ENCODE data around the gene SLC6A8. TPM values are rescaled to one million over a fixed set of nuclear protein-coding genes. Genes with fewer than 3 reads are reported as not detected.

The SLC6A8 gene
- total RNA-seq, 1 donor from 2014 or later: 13.0 TPM

DNA sequence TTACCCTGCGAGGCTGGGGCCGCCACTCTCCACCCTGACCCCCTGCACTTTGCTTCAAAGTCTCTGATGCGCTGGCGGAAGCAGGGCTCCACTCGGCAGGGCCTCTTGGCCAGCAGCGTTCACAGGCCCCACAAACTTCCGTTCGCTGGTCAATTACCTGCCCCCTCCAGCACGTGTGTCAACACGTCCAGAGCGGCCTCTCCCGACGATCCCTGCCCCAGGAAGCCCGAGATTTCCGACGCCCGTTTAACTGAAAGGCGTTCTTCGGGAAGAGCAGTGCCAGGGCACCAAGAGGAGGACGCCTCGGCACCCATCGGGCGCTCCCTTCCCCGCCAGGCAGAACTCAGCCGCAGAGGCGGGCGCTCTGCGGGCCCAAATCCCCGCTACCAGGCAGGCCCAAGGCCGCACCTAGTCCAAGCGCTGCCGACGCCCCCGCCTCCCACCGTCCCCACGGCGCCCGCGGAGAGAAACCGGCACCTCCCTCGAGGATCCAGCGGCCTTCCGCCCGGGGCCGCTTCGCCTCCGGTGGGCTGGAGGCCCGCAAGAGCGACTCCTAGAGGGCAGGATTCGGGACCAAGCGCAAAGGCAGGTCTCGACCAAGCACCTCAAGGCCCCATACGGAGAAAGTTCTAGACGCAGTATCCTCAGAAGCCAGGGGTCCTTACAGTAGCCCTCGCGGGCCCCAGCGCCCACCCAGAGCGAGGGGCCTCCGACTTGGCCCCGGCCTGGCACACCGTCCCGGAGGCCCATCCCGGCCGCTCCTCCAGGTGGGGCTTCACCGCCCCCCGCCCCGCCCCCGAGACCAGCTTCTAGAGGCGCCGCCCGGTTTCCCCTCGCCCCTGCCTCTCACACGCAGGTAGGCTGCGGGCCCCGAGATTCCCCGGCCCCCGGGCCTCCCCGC is 35.9 kb downstream of the SLC6A8 start:
- Histone ChIP-seq H3K9ac (ENCODE audit: low read depth in 1 of 3, low read length in 3 of 3) (peak overlapping the region; percentile 69 to 83 (median 80)), H3K27me3 (ENCODE audit: control insufficient read depth in 3 of 3, insufficient read depth in 3 of 3, low read length in 3 of 3) (no peaks in the 10 kb centered on the region), H3K4me1 (ENCODE audit: control insufficient read depth in 3 of 3, insufficient read depth in 3 of 3, low read length in 3 of 3) (peaks cover 41 to 53% (median 49%) of the 10 kb centered on the region in 3 donors), H3K27ac (ENCODE audit: low read depth, low read length) (peak overlapping the region; percentile 92), H3K4me3 (ENCODE audit: low read length in 3 of 3) (peak overlapping the region; percentile 62 to 69 (median 67)), H3K36me3 (ENCODE audit: control insufficient read depth in 3 of 3, insufficient read depth in 3 of 3, low read length in 3 of 3) (peaks cover 14 to 22% (median 15%) of the 10 kb centered on the region in 3 donors), H3K9me3 (ENCODE audit: control insufficient read depth in 3 of 3, low read length in 3 of 3) (no peaks in the 10 kb centered on the region)

DNA sequence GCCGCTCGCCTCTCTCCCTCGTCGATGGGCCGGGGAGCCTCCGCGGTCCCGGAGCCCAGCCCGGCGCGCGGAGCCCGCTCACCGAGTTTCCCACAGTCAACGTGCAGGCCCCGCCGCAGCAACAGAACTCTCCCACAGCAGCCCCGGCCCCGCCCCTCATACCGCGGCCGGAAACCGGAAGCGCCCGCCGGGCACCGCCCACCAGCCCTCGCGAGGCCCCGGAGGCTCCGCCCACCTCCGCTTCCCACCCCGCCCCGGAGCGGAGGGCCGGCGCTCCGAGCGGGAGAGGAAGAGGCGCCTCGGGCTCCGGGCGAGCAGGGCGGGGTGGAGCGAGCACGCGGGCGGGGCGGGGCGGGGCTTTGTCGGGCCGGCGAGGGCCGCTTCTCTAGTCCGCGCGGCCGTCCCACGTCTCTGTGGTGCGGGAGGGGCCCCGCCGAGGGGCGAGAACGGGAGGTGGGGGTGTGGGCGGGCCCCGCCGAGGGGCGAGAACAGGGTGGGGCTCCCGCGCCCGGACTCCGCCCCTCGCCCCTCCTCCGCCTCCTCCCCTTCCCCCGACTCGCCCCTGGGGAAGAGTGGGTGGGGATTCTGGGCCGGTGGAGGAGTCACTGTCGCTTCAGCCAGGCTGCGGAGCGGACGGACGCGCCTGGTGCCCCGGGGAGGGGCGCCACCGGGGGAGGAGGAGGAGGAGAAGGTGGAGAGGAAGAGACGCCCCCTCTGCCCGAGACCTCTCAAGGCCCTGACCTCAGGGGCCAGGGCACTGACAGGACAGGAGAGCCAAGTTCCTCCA is 36.7 kb downstream of the SLC6A8 start, which contains the start of the genes ABCD1 and BCAP31:
Gene ABCD1, plus strand, starts transcription at position 605 of the 787 bp plus-strand sequence. CDS start 411 bp downstream, outside the sequence.
Gene BCAP31, minus strand, starts transcription at position 136 of the 787 bp plus-strand sequence. CDS start 1,143 bp downstream, outside the sequence.
- no peaks in the 10 kb centered on the region for H3K9me3 ChIP-seq (ENCODE audit: control insufficient read depth in 3 of 3, low read length in 3 of 3)
- H3K4me1 ChIP-seq (ENCODE audit: control insufficient read depth in 3 of 3, insufficient read depth in 3 of 3, low read length in 3 of 3): peaks cover 45 to 59% (median 53%) of the 10 kb centered on the region in 3 donors
- peak within 1 kb of the TSS; percentile 92 for H3K27ac ChIP-seq (ENCODE audit: low read depth, low read length)
- H3K9ac ChIP-seq (ENCODE audit: low read depth in 1 of 3, low read length in 3 of 3): peak within 1 kb of the TSS; percentile 75 to 86 (median 80)
- H3K36me3 ChIP-seq (ENCODE audit: control insufficient read depth in 3 of 3, insufficient read depth in 3 of 3, low read length in 3 of 3): peaks cover 12 to 16% (median 14%) of the 10 kb centered on the region in 3 donors
- no peaks in the 10 kb centered on the region for H3K27me3 ChIP-seq (ENCODE audit: control insufficient read depth in 3 of 3, insufficient read depth in 3 of 3, low read length in 3 of 3)
- peak within 1 kb of the TSS; percentile 65 to 75 (median 67) for H3K4me3 ChIP-seq (ENCODE audit: low read length in 3 of 3)

DNA sequence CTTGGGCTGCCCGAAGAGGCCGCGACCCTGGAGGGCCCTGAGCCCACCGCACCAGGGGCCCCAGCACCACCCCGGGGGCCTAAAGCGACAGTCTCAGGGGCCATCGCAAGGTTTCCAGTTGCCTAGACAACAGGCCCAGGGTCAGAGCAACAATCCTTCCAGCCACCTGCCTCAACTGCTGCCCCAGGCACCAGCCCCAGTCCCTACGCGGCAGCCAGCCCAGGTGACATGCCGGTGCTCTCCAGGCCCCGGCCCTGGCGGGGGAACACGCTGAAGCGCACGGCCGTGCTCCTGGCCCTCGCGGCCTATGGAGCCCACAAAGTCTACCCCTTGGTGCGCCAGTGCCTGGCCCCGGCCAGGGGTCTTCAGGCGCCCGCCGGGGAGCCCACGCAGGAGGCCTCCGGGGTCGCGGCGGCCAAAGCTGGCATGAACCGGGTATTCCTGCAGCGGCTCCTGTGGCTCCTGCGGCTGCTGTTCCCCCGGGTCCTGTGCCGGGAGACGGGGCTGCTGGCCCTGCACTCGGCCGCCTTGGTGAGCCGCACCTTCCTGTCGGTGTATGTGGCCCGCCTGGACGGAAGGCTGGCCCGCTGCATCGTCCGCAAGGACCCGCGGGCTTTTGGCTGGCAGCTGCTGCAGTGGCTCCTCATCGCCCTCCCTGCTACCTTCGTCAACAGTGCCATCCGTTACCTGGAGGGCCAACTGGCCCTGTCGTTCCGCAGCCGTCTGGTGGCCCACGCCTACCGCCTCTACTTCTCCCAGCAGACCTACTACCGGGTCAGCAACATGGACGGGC is 37.5 kb downstream of the SLC6A8 start:
- H3K27ac ChIP-seq (ENCODE audit: low read depth, low read length): peak overlapping the region; percentile 92
- H3K27me3 ChIP-seq (ENCODE audit: control insufficient read depth in 3 of 3, insufficient read depth in 3 of 3, low read length in 3 of 3): no peaks in the 10 kb centered on the region
- peak overlapping the region; percentile 74 to 86 (median 75) for H3K9ac ChIP-seq (ENCODE audit: low read depth in 1 of 3, low read length in 3 of 3)
- H3K36me3 ChIP-seq (ENCODE audit: control insufficient read depth in 3 of 3, insufficient read depth in 3 of 3, low read length in 3 of 3): peaks cover 7 to 8% (median 8%) of the 10 kb centered on the region in 3 donors
- H3K9me3 ChIP-seq (ENCODE audit: control insufficient read depth in 3 of 3, low read length in 3 of 3): no peaks in the 10 kb centered on the region
- H3K4me1 ChIP-seq (ENCODE audit: control insufficient read depth in 3 of 3, insufficient read depth in 3 of 3, low read length in 3 of 3): peaks cover 45 to 55% (median 53%) of the 10 kb centered on the region in 3 donors
- H3K4me3 ChIP-seq (ENCODE audit: low read length in 3 of 3): peak overlapping the region; percentile 59 to 75 (median 65)

DNA sequence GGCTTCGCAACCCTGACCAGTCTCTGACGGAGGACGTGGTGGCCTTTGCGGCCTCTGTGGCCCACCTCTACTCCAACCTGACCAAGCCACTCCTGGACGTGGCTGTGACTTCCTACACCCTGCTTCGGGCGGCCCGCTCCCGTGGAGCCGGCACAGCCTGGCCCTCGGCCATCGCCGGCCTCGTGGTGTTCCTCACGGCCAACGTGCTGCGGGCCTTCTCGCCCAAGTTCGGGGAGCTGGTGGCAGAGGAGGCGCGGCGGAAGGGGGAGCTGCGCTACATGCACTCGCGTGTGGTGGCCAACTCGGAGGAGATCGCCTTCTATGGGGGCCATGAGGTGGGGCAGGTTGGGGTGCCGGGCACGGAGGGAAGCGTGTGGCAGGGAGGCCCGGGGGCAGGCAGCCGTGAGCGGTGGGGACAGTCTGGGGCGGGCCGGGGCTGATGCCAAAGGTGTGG is 38.1 kb downstream of the SLC6A8 start:
- Histone ChIP-seq H3K36me3 (ENCODE audit: control insufficient read depth in 3 of 3, insufficient read depth in 3 of 3, low read length in 3 of 3) (peaks cover 4% of the 10 kb centered on the region in 3 donors), H3K9me3 (ENCODE audit: control insufficient read depth in 3 of 3, low read length in 3 of 3) (no peaks in the 10 kb centered on the region), H3K4me1 (ENCODE audit: control insufficient read depth in 3 of 3, insufficient read depth in 3 of 3, low read length in 3 of 3) (peaks cover 45 to 55% (median 53%) of the 10 kb centered on the region in 3 donors), H3K27me3 (ENCODE audit: control insufficient read depth in 3 of 3, insufficient read depth in 3 of 3, low read length in 3 of 3) (no peaks in the 10 kb centered on the region), H3K27ac (ENCODE audit: low read depth, low read length) (peak overlapping the region; percentile 92), H3K4me3 (ENCODE audit: low read length in 3 of 3) (peak overlapping the region in 2 of 3 donors; percentile 65 to 75), H3K9ac (ENCODE audit: low read depth in 1 of 3, low read length in 3 of 3) (peak overlapping the region; percentile 62 to 86 (median 74))

DNA sequence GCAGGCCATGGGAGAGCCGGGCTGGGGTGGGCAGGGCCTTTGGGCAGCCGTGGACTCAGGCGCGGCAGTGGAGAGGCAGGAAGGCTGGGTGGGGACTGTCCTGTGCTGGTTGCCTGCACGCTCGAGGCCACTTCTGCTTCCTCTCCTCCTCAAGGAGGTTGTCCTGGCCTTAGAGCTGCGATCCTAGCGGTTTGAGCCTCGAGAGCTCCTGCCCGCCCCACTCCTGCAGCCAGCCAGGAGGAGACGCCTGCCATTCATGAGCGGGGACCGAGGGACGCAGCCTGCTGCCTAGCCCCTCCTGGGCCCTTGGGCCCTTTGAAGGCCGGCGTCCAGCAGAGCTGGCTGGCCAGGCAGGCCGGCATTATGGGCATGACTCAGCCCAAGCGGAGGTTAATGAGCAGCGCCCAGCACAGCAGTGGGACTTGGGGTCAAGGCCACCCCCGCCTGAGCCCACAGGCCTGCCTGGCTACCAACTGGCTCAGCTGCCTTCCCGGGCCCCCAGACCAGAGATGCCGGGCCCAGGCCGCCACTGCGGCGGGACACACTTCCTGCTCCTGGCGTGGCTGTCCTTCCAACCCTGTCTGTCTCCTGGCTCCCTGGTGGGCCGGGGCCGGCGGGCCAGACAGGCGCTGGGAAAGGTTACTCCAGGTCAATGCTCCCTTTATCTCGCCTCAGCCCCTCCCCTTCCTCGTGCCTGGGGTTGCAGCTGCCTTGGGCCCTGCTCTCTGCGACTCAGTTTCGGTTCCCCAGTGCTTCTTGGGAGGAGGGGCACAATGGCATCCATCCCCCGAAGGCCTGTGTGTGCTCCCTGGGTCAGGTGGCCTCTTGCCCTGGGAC is 38.8 kb downstream of the SLC6A8 start:
- Histone ChIP-seq H3K4me3 (ENCODE audit: low read length in 3 of 3) (peak overlapping the region; percentile 43 to 65 (median 56)), H3K9me3 (ENCODE audit: control insufficient read depth in 3 of 3, low read length in 3 of 3) (no peaks in the 10 kb centered on the region), H3K27ac (ENCODE audit: low read depth, low read length) (peak overlapping the region; percentile 92), H3K36me3 (ENCODE audit: control insufficient read depth in 3 of 3, insufficient read depth in 3 of 3, low read length in 3 of 3) (peaks cover 2 to 4% (median 4%) of the 10 kb centered on the region in 3 donors), H3K4me1 (ENCODE audit: control insufficient read depth in 3 of 3, insufficient read depth in 3 of 3, low read length in 3 of 3) (peaks cover 45 to 55% (median 53%) of the 10 kb centered on the region in 3 donors), H3K27me3 (ENCODE audit: control insufficient read depth in 3 of 3, insufficient read depth in 3 of 3, low read length in 3 of 3) (no peaks in the 10 kb centered on the region), H3K9ac (ENCODE audit: low read depth in 1 of 3, low read length in 3 of 3) (peak overlapping the region; percentile 62 to 86 (median 70))

DNA sequence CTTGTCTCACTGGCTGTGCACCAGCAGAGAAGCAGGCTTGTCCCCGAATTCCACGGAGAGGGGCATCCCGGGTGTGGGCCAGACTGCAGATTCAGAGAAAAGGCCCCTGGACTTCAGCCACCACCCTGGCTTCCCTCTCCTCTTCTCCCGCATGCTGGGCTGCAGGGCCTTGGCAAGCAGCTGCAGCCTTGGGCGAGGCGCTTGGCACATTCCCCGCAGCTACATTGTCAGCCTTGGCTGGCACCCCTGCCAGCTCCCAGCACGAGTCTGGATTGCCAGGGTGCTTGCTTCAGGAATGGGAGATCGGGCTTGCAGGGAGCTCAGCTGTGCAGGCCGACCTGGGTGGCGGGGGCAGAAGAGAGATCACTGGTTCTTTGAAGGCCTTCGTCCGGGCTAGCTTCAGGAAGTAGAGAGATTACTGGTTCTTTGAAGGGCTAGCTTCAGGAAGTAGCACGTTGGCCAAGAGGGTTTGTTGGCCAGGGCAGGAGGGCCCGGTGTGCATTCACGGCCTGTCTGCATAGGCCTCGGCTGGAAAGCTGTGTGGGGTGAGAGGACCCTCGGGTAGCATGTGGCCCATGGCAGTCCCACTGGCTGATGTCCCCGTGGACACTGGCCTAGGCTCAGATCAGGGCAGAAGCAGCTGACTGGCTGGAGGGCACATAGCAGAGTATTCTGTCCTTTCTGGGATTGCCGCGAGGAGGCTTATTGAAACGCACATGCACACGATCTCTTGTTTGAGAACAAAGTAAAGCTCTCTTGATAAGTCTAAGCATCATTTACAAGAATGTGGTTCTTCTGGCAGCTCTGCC is 39.6 kb downstream of the SLC6A8 start:
- Histone ChIP-seq H3K27ac (ENCODE audit: low read depth, low read length) (peak overlapping the region; percentile 92), H3K4me3 (ENCODE audit: low read length in 3 of 3) (peak overlapping the region; percentile 43 to 65 (median 61)), H3K4me1 (ENCODE audit: control insufficient read depth in 3 of 3, insufficient read depth in 3 of 3, low read length in 3 of 3) (peaks cover 45 to 55% (median 51%) of the 10 kb centered on the region in 3 donors), H3K9me3 (ENCODE audit: control insufficient read depth in 3 of 3, low read length in 3 of 3) (no peaks in the 10 kb centered on the region), H3K27me3 (ENCODE audit: control insufficient read depth in 3 of 3, insufficient read depth in 3 of 3, low read length in 3 of 3) (no peaks in the 10 kb centered on the region), H3K9ac (ENCODE audit: low read depth in 1 of 3, low read length in 3 of 3) (peak overlapping the region; percentile 62 to 86 (median 70)), H3K36me3 (ENCODE audit: control insufficient read depth in 3 of 3, insufficient read depth in 3 of 3, low read length in 3 of 3) (peaks cover 4 to 6% (median 5%) of the 10 kb centered on the region in 3 donors)

DNA sequence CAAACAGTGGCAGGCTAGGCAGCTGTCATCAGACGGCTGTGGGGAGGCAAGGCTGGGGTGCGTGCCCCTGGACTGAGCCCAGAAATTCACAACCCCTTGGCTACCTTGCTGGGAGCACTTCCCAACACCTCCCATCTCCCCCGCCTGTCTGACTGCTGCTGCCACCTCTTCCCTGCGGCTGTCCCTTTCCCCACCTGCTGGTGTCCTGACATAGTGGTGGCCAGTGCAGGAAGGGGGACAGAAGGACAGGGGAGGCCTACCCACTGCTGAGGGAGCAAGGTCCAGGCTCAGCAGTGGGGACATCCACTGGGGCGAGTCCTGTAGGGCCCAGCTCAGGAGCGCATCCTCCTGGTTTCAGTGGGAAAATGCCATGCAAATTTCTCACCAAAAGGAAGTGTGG is 40.4 kb downstream of the SLC6A8 start:
- H3K9ac ChIP-seq (ENCODE audit: low read depth in 1 of 3, low read length in 3 of 3): peak overlapping the region in 2 of 3 donors; percentile 46 to 86
- peak overlapping the region; percentile 92 for H3K27ac ChIP-seq (ENCODE audit: low read depth, low read length)
- peaks cover 39 to 49% (median 45%) of the 10 kb centered on the region in 3 donors for H3K4me1 ChIP-seq (ENCODE audit: control insufficient read depth in 3 of 3, insufficient read depth in 3 of 3, low read length in 3 of 3)
- H3K4me3 ChIP-seq (ENCODE audit: low read length in 3 of 3): peak overlapping the region in 1 of 3 donors; percentile 65
- H3K36me3 ChIP-seq (ENCODE audit: control insufficient read depth in 3 of 3, insufficient read depth in 3 of 3, low read length in 3 of 3): peaks cover 4 to 5% (median 4%) of the 10 kb centered on the region in 3 donors
- no peaks in the 10 kb centered on the region for H3K27me3 ChIP-seq (ENCODE audit: control insufficient read depth in 3 of 3, insufficient read depth in 3 of 3, low read length in 3 of 3)
- H3K9me3 ChIP-seq (ENCODE audit: control insufficient read depth in 3 of 3, low read length in 3 of 3): no peaks in the 10 kb centered on the region

Data from skeletal muscle tissue (tissue), 4 donors.